H1 (cell line): ENCODE measurements around the gene DBP. TPM values are rescaled to one million over a fixed set of nuclear protein-coding genes. Genes with fewer than 3 reads are reported as not detected.

Experiments used
- BRCA1 ChIP-seq: IDR thresholded peaks from 2 replicates; pipeline ENCODE4 v1.6.1; 2012; ENCODE audit warnings: low read depth, low read length, improper control_type of control experiment
- CTCF ChIP-seq, 3 experiments: IDR thresholded peaks; 1 replicate in 2 of 3; 2 replicates in 1 of 3; pipeline versions ENCODE4 v1.5.1 to v1.6.1; 2011; ENCODE audit warnings: low read length in 3 of 3, mild to moderate bottlenecking in 3 of 3, inconsistent platforms in 2 of 3, low read depth in 1 of 3, moderate library complexity in 1 of 3; ENCODE audit not compliant: insufficient read depth in 1 of 3; ENCODE audit errors: control extremely low read depth in 1 of 3
- KDM1A ChIP-seq: fragments of 200-600, 300-600 bp; sonication (generic); IDR thresholded peaks from 2 replicates; pipeline ENCODE4 v1.7.1; 2016; ENCODE audit warnings: mild to moderate bottlenecking, low read length, borderline replicate concordance
- NRF1 ChIP-seq: IDR thresholded peaks from 2 replicates; pipeline ENCODE4 v1.6.1; 2011; ENCODE audit warnings: mild to moderate bottlenecking, low read depth, low read length, improper control_type of control experiment
- TAF1 ChIP-seq: IDR thresholded peaks from 2 replicates; pipeline ENCODE4 v1.6.1; 2011; ENCODE audit warnings: mild to moderate bottlenecking, low read depth, low read length
- TBP ChIP-seq: IDR thresholded peaks from 2 replicates; pipeline ENCODE4 v1.6.1; 2011; ENCODE audit warnings: low read depth, low read length, improper control_type of control experiment
- ZNF274 ChIP-seq: IDR thresholded peaks from 2 replicates; pipeline ENCODE4 v1.7.0; 2012; ENCODE audit warnings: low read length, borderline replicate concordance; ENCODE audit errors: extremely low read depth
- polyA plus RNA-seq, 7 experiments: library from polyadenylated mRNA; depleted of rRNA in 3 of 7; stranded (reverse) in 5 of 7; unstranded in 2 of 7; fragments of >200 nt in 5 of 7; fragments of 200-250 nt in 2 of 7; gene quantifications; 1 replicate in 5 of 7; 2 replicates in 1 of 7; 4 replicates in 1 of 7; pipeline versions ENCODE4 v1.2.1 to v1.2.3, GENCODE V29; 2011 to 2013; ENCODE audit warnings: missing spikeins in 2 of 7, mixed read lengths in 2 of 7
- total RNA-seq: library from RNA; stranded (reverse); fragmentation: NEBNext Ultra II Directional; extraction: Animal tissue kit (Norgen Biotek cat#: 25700); gene quantifications from 2 replicates; pipeline ENCODE4 v1.2.1, GENCODE V29; 2021
- TF ChIP-seq, protein P1 (sequence below): IDR thresholded peaks from 2 replicates; pipeline ENCODE4 v1.6.1; 2011; ENCODE audit warnings: low read length, improper control_type of control experiment

The DBP gene
- total and polyA plus RNA-seq, 2 of the 8 experiments (the other 6 are each of a cell fraction or from before 2014, with no cell fraction given): 7.5 to 8.3 TPM

- no peak for TF ChIP-seq CTCF (IDR thresholded peaks at IDR 0.05; ENCODE audit: control extremely low read depth in 1 of 3, insufficient read depth in 1 of 3, low read depth in 1 of 3, low read length in 3 of 3)
- no peak for TF ChIP-seq BRCA1
- no peak for TF ChIP-seq KDM1A
- TF ChIP-seq, protein P1, sequence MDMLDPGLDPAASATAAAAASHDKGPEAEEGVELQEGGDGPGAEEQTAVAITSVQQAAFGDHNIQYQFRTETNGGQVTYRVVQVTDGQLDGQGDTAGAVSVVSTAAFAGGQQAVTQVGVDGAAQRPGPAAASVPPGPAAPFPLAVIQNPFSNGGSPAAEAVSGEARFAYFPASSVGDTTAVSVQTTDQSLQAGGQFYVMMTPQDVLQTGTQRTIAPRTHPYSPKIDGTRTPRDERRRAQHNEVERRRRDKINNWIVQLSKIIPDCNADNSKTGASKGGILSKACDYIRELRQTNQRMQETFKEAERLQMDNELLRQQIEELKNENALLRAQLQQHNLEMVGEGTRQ: no peak
- no peak for TF ChIP-seq TBP
- TF ChIP-seq ZNF274: no peak
- TF ChIP-seq NRF1: no peak
- no peak for TF ChIP-seq TAF1
These were observed 35.8 kb upstream of the DBP start, which contains the start of gene NTN5 (continued) for GRCh38 chr19:48672994-48673393.
